Measurements from ENCODE around the gene PTGES3. TPM values are rescaled to one million over a fixed set of nuclear protein-coding genes. Genes with fewer than 3 reads are reported as not detected.

Gene PTGES3
- total RNA-seq, 1 experiment from 2014 or later, result 435 TPM

DNA sequence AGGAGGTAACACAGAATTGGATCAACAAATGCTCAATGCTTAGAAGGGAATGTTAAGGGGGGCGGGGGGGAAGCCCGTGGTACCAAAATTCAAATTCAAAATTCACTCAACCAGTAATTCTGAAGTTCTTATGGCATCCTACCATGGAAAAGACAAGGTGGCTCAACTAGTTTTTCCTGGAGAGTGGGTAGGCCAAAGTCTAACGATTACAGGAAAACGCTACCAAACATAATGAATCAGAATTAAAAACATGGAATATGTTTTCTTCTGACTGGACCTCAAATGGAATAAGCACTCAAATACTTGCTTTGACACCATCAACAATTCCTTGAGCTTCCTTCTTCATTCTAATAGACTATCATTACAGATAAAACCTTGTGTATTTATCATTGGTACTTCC, 34.7 kb upstream of the PTGES3 start:
- no peak overlapping the region for H3K14ac ChIP-seq (ENCODE audit: insufficient read depth, low read length)
- H3K79me1 ChIP-seq (ENCODE audit: insufficient read depth, low read depth, low read length, poor library complexity, severe bottlenecking), result peaks cover 11% of the 10 kb centered on the region
- H3K9ac ChIP-seq (ENCODE audit: extremely low read depth, insufficient read length, low read length), result peak overlapping the region; percentile 17
- TF ChIP-seq, protein P1, sequence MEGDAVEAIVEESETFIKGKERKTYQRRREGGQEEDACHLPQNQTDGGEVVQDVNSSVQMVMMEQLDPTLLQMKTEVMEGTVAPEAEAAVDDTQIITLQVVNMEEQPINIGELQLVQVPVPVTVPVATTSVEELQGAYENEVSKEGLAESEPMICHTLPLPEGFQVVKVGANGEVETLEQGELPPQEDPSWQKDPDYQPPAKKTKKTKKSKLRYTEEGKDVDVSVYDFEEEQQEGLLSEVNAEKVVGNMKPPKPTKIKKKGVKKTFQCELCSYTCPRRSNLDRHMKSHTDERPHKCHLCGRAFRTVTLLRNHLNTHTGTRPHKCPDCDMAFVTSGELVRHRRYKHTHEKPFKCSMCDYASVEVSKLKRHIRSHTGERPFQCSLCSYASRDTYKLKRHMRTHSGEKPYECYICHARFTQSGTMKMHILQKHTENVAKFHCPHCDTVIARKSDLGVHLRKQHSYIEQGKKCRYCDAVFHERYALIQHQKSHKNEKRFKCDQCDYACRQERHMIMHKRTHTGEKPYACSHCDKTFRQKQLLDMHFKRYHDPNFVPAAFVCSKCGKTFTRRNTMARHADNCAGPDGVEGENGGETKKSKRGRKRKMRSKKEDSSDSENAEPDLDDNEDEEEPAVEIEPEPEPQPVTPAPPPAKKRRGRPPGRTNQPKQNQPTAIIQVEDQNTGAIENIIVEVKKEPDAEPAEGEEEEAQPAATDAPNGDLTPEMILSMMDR (conservative IDR thresholded peaks at IDR 0.05), result no peak
- H3K4ac ChIP-seq (ENCODE audit: low read depth, low read length), result no peak overlapping the region
- H2BK20ac ChIP-seq (ENCODE audit: low read depth, low read length, poor library complexity, severe bottlenecking), result no peak overlapping the region
- Mint-ChIP-seq H3K27ac (peak overlapping the region in 1 of 3 experiments; percentile 21; a peak in 1 of 7 replicates), H3K36me3 (ENCODE audit: insufficient read depth in 1 of 3, low read depth in 3 of 3) (peaks cover 57 to 76% (median 69%) of the 10 kb centered on the region in 3 experiments), H3K27me3 (ENCODE audit: low read depth) (no peaks in the 10 kb centered on the region), H3K4me3 (peak overlapping the region; percentile 99 to 100), H3K9me3 (no peaks in the 10 kb centered on the region), H3K4me1 (peaks cover 57 to 62% of the 10 kb centered on the region in 2 experiments)
- H2BK5ac ChIP-seq (ENCODE audit: insufficient read length, low read length), result no peak overlapping the region
- H2AFZ ChIP-seq (ENCODE audit: low read length), result no peak overlapping the region
- no peak overlapping the region for H2BK120ac ChIP-seq (ENCODE audit: low read depth, low read length, poor library complexity, severe bottlenecking)
- no peak overlapping the region for H3K56ac ChIP-seq (ENCODE audit: insufficient read length, low read depth, low read length)
- no peak overlapping the region for H3T11ph ChIP-seq (ENCODE audit: low read length)
- H3K23ac ChIP-seq (ENCODE audit: insufficient read length, low read depth, low read length), result no peak overlapping the region
- no peak for DNase-seq
- H4K20me1 ChIP-seq (ENCODE audit: control insufficient read depth, insufficient read depth, insufficient read length), result no peaks in the 10 kb centered on the region
- no peak overlapping the region for H2AK5ac ChIP-seq (ENCODE audit: insufficient read length, low read length)
- no peak overlapping the region for H3K27ac ChIP-seq (ENCODE audit: insufficient read length, low read depth, low read length)
- H3K23me2 ChIP-seq (ENCODE audit: insufficient read length, low read depth, low read length, poor library complexity, severe bottlenecking), result peaks cover 10% of the 10 kb centered on the region
- no peak overlapping the region for H2BK12ac ChIP-seq (ENCODE audit: insufficient read length, low read depth, low read length)
- H3K4me2 ChIP-seq (ENCODE audit: insufficient read depth, insufficient read length, low read length), result peak overlapping the region; percentile 22
- no peak overlapping the region for H4K8ac ChIP-seq (replicated peaks; ENCODE audit: insufficient read length, low read depth, low read length)
- H3K4me1 ChIP-seq (ENCODE audit: insufficient read depth, low read length), result peaks cover 10% of the 10 kb centered on the region
- no peak overlapping the region for H4K91ac ChIP-seq (ENCODE audit: insufficient read length, low read depth, low read length)
- no peaks in the 10 kb centered on the region for H3K9me3 ChIP-seq (ENCODE audit: control insufficient read depth, low read depth, low read length)
- H3K18ac ChIP-seq (ENCODE audit: insufficient read length, low read depth, low read length), result no peak overlapping the region
- no CpG with 5 or more reads among the region's 4 CpGs for WGBS (ENCODE audit: extremely low coverage, insufficient read length, low lambda C conversion rate)
- H3K27me3 ChIP-seq (ENCODE audit: insufficient read depth, low read length), result no peaks in the 10 kb centered on the region
- H4K5ac ChIP-seq (ENCODE audit: insufficient read length, low read depth, low read length), result no peak overlapping the region
- peaks cover 52% of the 10 kb centered on the region; the same call in 1 of the 2 replicates for H3K79me2 ChIP-seq (ENCODE audit: insufficient read depth, low read length)
- no peak overlapping the region for H2BK15ac ChIP-seq (ENCODE audit: low read depth, low read length)

All from H9 (cell line).